ENCODE results near the gene TXLNB.
"Not testable (repeated sequence)": the region's sequence is repeated elsewhere in the genome, so short reads cannot be mapped to it uniquely, and the experiment has no call there.

TXLNB gene

DNA sequence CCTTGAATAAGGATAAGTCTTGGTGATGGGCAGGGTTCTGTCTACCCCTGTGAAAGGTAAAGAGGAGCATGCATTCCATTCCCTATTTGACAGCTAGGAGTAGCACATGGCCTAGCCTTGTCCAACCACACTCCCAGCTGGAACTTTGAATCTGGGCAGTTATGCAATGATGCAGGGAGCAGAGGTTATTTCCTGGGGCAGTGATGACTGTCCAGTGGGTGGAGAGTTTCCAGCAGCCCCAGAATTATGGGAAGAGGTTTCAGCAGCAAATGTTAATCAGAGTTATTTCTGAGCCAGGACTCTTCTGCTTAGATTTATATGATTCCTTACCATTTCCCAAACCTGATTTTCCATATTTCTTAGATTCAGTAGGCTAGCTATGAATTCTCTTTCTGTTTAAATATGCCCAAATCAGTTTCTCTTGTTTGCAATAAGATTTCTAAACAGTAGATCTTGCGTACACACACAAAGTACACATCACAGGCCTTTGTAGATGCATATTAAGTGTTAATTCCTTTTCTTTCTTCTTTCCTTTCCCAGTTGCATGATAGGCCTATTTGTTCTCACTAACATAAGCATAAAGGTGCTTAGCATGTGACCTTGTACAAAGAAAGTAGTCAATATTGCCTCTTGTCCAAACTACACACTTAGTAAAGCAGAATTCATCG is 17.3 kb upstream of the TXLNB start:
- no peak for DNase-seq

DNA sequence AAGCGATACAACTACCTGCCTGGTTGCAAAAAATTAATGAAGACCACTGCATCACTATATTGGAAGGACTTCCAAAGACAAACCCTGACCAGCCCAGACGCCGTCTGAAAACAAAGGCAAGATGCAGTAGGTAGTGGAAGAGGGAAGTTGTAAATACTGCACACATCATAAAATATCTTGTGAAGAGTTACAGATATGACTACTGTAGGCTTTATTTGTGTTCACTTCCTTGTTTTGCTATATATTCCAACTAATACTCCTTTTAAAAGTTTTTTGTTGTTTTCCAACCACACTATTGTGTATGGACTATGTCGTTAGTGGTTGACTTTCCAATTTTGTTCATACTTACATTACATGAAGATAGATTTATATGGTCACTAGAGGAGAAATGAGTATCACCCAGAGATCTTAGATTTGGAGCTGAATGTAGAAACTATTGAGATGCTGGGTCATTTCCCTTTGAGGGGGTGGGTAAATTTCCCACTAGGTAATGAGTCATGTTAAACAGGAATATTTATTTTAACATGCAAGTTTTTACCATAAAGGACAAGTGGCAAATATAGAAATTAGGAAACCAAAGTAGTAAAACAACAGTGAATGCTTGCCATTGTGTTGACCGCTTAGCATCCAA is 16.6 kb upstream of the TXLNB start:
- no peak for DNase-seq

DNA sequence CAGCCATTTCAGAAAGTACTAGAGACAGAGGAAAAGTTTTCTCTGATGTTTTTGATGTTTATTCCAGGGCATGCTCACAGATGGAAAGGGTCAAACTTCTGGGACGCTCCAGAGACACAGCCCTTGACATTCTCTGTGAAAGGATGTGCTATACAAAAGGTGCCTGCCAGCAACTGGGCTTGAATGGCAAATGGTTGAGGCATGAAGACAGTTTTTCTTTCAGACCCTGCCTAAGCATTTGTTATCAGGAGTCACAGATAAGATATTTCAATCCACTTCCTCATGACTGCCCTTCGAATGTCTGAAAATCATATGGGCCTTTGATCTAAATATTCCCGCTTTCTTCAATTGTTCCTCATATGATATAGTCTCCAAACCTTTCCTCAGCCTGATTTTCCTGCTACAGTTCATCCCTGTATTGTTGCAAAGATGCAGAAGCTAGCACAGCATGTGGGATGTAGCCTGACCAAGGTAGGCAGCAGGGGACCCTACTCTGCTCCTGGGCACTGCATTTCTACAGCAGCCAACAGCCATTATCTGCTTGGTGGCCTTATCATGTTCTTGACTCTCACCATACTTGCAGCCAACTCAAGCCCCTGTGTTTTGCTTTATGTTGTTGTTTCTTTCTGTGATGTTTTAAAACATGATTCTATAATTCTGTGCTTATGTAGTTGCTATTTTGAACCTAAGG is 14.6 kb upstream of the TXLNB start:
- DNase-seq, result no peak

DNA sequence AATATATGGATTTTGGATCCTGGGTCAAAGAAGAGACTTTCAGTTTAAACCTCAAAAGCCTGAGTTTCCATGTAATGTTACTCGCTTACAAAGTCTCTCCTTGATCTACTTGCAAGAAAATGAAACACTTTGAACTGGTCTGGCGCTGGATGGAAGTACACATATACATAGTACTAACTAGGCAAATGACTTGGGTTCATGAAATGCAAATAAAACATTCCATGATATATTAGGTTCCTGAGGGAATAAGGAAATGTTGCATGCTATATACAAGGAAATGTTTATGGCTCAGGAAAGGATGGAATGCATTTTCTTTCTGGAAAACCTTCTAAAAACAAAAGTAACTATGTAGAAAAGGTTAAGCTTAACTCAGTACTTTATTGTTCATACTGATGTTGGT is 11.4 kb upstream of the TXLNB start:
- DNase-seq, result no peak

DNA sequence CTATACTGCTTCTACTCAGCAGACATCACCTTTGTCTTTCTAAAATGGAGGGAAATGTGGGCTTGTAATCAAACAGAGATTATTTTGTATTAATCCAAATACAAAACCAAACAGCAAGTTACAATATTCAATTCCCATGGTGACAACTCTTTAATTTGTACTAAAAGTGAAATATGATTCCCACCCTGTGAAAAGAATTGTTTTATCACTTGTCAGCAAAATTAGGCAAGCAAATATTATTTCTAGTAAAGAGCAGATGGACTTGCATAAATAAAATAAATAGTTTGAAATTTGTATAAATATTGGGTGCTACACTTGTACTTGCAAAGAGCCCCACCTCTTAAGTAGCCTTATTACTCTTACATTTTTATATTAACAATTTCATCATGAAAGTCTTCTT is 6.1 kb upstream of the TXLNB start:
- DNase-seq, result no peak

DNA sequence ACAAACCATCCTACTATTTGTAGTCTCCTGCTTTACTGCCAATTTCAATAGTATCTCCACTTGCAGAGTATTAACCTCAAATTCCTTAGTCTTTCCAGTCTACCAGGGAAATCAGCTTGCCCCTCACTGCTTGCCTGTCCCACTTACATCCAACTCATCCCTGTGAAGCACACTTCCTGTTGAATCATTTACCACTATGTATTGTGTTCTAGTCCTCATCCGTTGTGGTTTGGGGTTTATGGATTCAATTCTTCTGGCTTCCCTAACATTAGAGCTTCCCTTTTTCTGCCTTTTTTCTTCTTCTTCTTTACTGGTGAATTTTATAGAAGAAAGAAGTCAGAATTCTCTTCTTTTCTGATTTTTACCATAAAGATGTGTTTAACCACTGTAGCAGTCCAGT is 5.1 kb upstream of the TXLNB start:
- DNase-seq, result no peak

DNA sequence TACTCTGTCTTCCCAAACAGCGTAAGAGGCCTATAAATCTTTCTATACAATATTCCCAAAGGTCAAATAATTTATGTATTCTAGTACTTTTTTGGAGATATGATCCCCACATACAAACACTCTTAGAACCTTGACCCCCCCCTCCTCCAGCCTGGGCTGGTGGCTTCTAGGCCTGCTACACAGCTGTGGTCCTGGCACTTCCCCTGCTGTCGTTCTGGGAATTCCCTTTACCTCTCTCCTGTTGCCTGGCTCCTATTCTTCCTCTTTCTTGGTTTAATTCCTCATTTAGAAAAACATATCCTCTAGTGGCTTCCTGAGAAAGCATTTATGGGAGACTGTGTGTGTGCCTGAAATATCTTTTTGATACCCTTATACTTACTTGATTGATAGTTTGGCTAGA is 4.1 kb upstream of the TXLNB start:
- DNase-seq, result no peak

DNA sequence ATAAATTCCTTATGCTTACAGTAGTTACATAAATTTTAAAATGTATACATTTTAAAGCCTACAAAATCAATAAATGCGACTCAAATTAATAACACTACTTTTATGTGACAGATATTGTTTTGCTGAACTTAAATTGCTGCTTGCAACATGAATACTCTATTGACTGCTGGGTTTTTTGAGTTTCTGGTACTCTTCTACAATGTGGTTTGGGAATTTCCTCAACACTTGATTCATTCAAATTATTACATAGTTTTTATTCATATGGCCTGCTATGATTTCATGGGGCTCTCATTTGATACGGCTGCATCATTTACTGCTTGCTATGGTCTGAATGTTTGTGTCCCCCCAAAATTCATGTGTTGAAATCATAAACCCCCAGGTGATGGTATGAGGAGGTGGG is 2.3 kb upstream of the TXLNB start:
- DNase-seq, result no peak

DNA sequence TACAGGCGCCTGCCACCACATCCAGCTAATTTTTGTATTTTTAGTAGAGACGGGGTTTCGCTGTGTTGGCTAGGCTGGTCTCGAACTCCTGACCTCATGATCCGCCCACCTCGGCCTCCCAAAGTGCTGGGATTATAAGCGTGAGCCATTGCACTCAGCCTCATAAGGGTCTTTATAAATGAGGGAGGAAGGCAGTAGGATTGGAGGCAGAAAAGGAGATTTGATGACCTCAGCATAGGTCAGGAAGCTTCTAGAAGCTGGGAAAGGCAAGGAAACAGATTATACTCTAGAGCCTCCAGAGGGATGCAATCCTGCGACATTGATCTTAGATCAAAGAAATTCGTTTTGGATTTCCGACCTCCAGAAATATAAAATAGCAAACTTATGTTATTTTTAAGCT is 1.4 kb upstream of the TXLNB start:
- not testable (repeated sequence) for DNase-seq

DNA sequence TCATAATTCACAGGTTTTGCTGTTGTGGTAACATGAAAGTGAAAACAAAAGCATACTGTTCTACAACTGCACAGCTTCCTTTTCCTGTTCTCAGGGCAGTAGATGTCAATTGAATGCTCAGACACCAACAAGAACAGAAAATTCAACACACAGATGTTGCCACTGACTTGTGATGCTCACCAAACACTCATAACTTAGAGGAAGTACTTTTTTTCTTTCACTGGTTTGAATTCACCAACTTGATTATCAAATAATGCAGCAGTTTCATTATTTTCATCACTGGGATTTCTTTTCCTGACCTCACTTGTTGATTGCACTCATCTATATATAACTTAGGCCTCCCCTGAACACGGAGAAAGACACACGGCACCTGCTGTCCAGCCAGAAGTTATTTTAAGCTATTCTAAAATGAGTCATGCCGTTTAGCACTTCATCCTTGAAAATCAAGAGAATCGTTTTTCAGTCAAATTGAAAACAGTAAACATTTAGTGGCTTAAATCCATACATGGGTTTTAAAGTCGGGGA is 949 bp downstream of the TXLNB start:
- peak; percentile 39 for DNase-seq

DNA sequence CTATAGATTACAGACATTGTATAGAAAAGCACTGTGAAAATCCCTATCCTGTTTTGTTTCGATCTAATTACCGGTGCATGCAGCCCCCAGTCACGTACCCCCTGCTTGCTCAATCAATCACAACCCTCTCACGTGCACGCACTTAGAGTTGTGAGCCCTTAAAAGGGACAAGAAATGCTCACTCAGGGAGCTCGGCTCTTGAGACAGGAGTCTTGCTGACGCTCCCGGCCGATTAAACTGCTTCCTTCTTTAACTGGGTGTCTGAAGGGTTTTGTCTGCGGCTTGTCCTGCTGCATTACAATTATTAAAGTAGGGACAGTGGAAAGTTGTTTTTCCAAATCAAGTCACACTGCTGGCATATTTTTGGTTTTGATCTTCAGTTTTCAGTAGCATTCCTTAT is 2.6 kb downstream of the TXLNB start:
- no peak for DNase-seq

DNA sequence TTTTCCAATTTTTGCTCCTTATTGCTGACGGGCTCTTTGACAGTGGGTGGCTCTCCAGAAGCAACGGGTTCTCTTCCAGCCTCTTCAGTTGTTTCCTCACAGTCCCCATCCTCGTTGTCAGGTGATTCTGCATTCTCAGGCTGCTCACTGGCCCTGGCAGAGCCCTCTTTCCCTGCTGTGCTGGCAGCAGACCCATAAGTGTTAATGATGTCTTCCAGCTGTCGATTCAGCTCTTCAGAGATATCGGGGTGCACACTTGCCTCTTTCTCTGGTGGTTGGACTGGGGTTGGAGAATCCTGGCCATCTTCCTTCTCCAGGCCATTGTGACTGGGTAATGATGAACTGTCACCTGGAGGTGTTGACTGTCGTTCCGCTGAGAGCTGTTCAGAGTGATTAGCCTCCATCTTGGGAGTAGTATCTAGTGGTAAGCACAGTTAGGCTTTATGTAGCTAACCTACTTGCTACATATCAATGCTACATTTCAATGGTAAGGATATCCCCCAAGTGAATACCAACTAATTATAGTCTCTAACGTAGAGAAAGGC is 3.2 kb downstream of the TXLNB start:
- DNase-seq, result no peak

DNA sequence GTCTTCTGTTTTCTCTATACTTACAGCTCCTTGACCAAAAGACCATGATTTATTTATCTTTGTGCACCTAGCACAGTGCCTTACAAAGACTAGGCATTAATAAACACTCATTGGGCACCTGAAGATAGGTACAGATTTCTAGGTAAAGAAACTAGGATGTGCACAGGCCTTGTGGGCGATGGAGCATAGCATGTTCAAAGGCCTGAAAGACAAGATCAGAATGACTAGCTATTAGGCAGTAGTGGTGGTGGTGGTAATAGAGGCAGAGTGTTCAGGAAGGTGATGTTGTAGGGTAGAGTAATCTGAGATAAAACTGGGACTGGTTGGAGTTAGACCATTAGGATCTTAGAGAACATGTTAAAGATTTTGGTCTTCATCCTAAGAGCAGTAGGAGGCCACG is 3.9 kb downstream of the TXLNB start:
- DNase-seq, result no peak

DNA sequence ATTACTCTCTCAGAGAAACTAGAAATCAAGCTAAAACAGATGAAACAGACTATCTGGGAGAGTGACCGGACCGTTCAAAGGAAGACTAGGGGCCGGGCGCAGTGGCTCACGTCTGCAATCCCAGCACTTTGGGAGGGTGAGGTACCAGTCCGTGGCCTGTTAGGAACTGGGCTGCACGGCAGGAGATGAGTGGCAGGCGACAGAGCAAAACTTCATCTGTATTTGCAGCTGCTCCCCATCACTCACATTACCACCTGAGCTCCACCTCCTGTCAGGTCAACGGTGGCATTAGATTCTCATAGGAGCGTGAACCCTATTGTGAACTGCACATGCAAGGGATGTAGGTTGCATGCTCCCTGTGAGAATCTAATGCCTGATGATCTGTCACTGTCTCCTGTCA is 5.4 kb downstream of the TXLNB start:
- DNase-seq, result not testable (repeated sequence)

DNA sequence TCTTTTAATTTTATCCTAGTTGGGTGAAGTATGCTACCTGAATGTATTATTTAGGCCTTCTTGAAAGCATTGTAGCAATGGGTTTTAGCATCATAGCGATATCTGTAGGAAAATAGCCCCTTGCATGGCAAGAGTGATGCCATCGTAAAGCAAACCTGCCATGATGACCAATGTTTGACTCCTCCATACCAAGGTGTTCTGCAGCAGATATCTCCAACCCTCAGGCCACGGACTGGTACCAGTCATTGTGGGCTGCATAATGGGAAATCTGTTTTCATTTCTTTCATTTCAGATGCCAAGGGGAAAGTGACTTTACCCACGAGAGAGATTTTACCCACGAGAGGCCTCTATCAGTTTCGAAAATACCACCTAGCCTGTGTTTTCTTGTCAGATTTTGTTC is 6.2 kb downstream of the TXLNB start:
- DNase-seq, result no peak

DNA sequence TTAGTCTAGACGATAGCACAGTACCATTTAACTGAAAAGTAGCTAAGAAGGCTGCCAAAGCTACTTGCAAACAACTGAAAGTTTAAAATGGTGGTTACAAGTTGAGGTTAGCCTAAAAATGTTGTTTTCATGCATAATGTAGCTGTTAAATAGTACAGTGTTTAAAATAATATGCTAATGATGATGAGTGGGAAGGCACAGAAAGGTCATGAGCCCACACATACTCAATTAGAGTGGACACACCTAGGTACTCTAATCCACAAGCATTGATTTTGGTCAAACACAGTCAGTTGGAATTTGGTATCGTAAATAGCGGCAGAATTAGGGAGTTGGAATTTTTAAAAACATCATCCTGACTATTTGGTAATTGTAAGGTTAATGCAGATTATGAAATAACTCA is 7.0 kb downstream of the TXLNB start:
- DNase-seq, result no peak

DNA sequence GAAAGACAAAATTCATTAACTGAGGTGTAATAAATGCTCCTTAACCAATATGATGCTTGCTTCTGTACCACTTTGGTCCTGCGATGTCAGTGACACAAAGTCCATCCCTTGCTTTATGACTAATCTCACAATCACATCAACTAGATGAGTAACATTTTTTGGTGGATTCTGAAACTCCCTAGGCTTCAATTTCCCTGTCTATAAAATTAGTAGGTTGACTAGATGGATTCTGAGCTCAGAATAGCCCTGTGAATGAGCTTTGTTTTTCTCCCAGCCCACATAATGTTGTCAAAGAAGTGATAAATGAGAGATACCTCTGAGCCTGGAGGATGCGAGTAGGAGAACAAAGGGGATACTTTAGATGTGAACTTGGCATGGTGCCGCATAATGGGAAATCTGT is 9.1 kb downstream of the TXLNB start:
- no peak for DNase-seq

DNA sequence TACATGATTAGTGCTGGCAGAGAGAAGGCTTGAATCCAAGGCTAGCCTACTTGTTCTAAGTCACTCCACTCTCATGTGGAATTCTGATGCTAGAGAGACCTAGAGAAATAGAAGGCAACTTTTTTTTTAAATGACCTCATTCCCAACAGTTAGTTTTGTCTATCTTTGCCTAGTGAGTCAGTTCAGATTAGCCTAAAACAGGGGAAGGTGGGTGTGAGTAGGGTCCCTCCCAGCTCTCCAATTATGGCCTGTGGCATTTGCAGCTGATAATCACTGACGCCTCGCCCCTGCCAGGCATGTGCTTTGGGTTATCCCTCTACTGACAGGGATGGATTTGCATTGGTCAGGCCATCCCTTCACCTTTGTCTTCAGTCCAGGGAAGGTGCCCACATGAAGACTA is 13.6 kb downstream of the TXLNB start:
- no peak for DNase-seq

DNA sequence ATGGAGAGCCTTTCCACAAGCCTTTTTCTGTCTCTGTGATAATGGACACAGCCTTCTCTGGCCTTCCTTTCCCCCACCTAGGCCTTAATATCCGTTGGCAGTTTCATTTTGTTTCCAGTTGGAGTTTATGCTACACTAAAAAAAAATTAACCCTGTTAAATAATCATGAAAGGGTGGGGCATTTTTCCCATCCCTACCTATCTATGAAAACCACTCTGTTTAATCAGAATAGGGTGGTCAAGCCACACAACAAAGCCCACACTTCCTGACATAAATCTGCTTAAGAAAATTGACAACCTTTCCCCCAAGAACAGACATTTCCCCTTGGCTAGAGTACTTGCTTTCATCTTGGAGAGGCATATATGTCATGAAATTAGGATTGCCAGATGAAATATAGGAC is 14.2 kb downstream of the TXLNB start:
- DNase-seq, result no peak

DNA sequence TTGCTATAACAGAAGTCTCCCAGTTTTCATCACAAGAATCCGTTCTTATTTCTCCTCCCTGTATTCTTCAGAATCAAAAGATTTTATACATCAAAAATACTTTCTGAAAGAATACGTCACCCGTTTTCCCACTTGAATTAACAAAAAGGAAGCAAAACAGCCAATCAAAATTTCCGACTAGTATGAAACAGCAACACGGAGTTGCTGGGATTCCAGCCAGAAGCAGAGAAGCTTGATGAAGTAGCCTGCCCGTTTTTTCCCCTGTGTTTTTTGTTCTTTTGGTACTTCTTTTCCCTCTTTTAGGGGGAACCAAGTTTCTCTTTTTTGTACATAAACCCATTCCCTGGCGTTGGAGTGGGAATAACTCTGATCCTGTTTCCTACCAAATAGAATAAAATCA is 14.6 kb downstream of the TXLNB start:
- DNase-seq, result no peak

DNA sequence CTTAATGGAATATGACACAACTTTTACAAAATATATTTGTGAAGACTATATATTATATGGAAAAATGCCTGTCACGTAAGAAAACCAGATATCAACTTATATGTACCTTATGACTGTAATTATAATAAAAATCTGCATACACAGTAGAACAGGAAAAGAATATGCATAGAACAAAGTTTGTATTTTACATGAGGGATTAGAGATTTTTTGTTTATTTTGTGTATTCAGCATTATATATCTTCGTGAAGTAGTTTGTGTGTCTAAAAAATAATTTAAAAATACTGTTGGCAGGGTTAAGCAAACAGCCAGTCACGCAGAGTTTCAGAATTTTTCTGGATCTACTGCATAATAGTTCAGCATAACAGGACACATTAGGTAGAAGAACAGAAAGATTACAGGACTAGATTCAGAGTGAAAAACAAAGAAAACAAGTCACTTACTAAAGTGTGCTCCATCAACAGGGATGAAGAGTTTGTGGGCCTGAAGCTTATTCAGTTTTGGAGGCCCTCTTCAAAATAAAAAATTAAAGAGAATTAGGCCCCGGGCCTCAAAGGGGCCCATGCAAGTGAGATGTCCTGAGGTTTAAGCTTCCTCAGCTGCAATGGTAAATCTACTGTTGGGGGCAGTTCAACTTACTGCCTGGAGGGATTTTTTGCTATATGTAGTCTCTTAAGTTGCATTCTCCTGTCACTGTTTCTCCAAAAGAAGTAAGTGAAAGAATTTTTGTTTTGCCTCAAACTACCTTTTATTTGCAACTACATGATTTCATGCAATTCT is 16.3 kb downstream of the TXLNB start:
- DNase-seq, result no peak

DNA sequence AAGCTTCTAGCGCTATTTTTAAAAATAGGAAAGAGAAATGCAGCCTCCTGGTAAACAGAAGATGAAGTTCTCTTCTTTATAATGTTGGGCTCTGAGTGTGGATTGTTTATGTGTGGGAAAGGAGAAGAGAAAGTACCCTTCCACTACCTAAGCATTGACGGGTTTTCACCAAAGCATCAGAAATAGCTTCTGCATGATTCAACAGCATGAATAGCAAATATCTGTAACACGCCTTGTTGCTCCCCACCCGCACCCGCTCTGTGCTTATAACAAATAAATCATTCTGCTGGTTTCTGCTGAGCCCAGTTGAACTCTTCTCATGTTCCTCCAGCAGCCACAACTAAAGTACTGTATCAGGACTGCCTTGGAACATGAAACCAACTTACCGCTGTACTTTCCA is 20.7 kb downstream of the TXLNB start:
- no peak for DNase-seq

DNA sequence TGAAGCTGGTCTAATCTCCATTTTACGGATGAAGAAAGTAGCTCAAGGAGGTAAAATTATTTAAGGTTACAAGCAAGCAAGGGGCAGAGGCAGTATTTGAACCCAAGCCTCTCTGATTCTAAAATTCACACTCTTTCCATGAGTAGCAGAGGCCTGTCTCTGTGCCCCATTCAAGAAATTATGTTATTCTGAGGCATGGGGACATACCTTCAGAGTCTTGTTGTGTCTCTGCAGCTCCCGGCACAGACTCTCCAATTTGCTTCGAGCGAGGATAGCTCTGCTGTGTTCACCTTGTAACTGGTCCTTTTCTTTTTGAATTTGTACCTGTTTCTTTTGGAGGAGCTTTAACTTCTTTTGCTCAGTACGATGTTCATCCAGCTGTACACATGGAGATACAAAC is 21.5 kb downstream of the TXLNB start:
- DNase-seq, result no peak

All from femur (tissue), 1 donor.